ENCODE measurements around the gene CCNT2.
"Not testable (repeated sequence)": the region's sequence is repeated elsewhere in the genome, so short reads cannot be mapped to it uniquely, and the experiment has no call there.

CCNT2 gene

DNA sequence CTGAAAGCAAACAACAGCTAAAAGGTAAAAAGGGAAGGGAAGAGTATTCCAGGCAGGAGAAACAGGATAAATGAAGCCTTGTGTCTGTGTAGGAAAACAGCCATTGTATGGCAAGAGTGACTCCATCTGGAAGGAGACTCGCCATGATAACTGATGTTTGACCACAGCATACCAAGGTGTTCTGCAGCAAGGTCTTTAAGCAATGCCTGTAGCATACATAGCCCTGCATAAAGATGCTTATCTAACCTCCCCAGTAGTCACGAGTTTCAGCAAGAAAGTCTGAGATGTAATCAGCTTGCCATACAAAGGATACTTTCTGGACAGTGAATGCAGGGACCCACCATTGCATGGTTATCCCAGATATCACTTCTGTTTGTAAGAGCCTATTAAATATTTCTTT is 11.9 kb upstream of the CCNT2 start:
- Mint-ChIP-seq H3K9me3 (peaks cover 7% of the 10 kb centered on the region), H3K4me1 (ENCODE audit: low read depth) (peaks cover 12% of the 10 kb centered on the region), H3K36me3 (ENCODE audit: low read depth) (no peaks in the 10 kb centered on the region), H3K4me3 (no peak overlapping the region), H3K27ac (no peak overlapping the region), H3K27me3 (ENCODE audit: low read depth) (peaks cover 15% of the 10 kb centered on the region)
- DNase-seq (ENCODE audit: low spot score) = no peak

DNA sequence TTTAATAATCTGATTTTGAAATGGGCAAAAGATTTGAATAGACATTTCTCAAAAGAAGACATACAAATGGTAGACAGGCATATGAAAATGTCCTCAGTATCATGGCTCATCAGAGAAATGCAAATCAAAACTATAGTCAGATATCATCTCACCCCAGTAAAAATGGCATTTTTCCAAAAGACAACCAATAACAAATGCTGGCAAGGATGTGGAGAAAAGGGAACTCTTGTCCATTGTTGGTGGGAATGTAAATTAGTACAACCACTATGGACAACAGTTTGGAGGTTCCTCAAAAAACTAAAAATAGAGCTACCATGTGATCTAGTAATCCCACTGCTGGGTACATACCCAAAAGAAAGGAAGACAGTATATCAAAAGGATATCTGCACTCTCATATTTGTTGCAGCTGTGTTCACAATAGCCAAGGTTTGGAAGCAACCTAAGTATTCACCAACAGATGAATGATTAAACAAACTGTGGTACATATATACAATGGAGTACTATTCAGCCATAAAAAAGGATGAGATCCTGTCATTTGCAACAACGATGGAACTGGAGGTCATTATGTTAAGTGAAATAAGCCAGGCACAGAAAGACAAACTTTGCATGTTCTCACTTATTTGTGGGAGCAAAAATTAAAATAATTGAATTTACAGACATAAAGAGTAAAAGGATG is 11.0 kb upstream of the CCNT2 start:
- H3K4me3 Mint-ChIP-seq; H3K36me3 Mint-ChIP-seq (ENCODE audit: low read depth); H3K27ac Mint-ChIP-seq; DNase-seq (ENCODE audit: low spot score): not testable (repeated sequence)
- Mint-ChIP-seq H3K4me1 (ENCODE audit: low read depth) (peaks cover 15% of the 10 kb centered on the region), H3K27me3 (ENCODE audit: low read depth) (peaks cover 18% of the 10 kb centered on the region), H3K9me3 (peaks cover 12% of the 10 kb centered on the region)

DNA sequence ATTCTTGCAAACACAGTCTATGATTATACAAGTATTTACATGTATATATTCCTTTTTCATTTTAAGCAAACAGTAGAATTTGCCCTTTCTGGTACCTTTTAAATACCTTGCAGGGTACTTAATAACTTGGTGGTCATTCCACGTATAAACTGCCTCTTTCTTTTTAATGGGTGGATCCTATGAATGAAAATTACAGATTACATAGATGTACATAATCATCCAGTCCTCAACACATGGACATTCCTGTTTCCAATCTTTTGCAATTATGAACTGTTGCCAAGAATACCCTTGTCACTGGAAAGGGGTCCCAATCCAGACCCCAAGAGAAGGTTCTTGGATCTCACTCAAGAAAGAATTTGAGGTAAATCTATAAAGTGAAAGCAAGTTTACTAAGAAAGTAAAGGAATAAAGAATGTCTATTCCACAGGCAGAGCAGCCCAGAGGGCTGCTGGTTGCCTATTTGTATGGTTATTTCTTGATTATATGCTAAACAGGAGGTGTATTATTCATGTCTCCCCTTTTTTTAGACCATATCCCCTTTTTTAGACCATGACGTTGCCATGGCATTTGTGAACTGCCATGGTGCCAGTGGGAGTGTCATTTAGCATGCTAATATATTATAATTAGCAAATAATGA is 7.7 kb upstream of the CCNT2 start:
- peaks cover 26% of the 10 kb centered on the region for H3K9me3 Mint-ChIP-seq
- H3K36me3 Mint-ChIP-seq (ENCODE audit: low read depth) = peaks cover 7% of the 10 kb centered on the region
- H3K4me1 Mint-ChIP-seq (ENCODE audit: low read depth) = peaks cover 15% of the 10 kb centered on the region
- H3K27me3 Mint-ChIP-seq (ENCODE audit: low read depth) = peaks cover 29% of the 10 kb centered on the region
- DNase-seq (ENCODE audit: low spot score) = no peak
- H3K4me3 Mint-ChIP-seq = no peak overlapping the region
- no peak overlapping the region for H3K27ac Mint-ChIP-seq

DNA sequence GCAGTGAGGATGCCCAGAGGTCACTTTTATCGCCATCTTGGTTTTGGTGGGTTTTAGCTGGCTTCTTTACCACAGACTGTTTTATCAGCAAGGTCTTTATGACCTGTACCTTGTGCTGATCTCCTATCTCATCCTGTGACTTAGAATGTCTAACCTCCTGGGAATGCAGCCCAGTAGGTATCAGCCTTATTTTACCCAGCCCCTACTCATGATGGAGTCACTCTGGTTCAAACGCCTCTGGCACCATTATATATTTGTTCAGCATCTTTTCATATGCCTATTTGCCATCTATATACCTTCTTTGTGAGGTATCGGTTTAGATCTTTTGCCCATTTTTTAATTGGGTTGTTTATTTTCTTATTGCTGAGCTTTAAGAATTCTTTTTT is 7.2 kb upstream of the CCNT2 start:
- Mint-ChIP-seq H3K4me1 (ENCODE audit: low read depth) (peaks cover 12% of the 10 kb centered on the region), H3K4me3 (no peak overlapping the region), H3K9me3 (peaks cover 26% of the 10 kb centered on the region), H3K27ac (no peak overlapping the region), H3K36me3 (ENCODE audit: low read depth) (peaks cover 7% of the 10 kb centered on the region), H3K27me3 (ENCODE audit: low read depth) (peaks cover 29% of the 10 kb centered on the region)
- DNase-seq (ENCODE audit: low spot score) = no peak

DNA sequence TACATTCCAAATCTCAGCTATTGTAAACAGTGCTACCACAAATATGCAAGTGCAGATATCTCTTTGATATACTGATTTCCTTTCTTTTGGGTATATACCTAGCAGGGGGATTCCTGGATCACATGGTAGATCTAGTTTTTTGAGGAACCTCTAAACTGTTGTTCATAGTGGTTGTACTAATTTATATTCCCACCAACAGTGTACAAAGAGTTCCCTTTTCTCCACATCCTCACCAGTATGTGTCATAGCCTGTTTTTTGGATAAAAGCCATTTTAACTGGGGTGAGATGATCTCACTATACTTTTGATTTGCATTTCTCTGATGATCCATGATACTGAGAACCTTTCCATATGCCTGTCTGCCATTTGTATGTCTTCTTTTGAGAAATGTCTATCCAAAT is 6.3 kb upstream of the CCNT2 start:
- H3K27me3 Mint-ChIP-seq (ENCODE audit: low read depth) = peaks cover 29% of the 10 kb centered on the region

DNA sequence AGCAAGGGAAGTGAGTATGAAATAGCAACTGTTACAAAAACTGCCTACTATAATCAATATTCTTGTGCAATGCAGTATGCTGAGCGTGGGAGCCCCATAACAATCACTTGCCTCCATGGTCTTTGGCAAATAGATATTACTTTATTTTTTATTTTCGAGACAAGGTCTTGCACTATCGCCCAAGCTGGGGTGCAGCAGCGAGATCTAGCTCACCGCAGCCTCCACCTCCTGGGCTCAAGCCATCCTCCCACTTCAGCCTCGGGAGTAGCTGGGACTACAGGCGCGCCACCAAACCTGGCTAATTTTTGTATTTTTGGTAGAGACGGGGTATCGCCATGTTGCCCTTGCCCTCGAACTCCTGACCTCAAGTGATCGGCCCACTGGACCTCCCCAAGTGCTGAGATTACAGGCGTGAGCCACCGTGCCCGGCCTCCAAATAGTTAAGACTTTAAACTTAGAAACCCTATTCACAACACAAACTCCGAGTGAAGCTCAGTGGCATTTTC is 1.2 kb upstream of the CCNT2 start:
- H3K9me3 Mint-ChIP-seq = peaks cover 15% of the 10 kb centered on the region
- DNase-seq (ENCODE audit: low spot score) = peak; percentile 17
- H3K27ac Mint-ChIP-seq = peak overlapping the region; percentile 98
- peaks cover 26% of the 10 kb centered on the region for H3K36me3 Mint-ChIP-seq (ENCODE audit: low read depth)
- peaks cover 23% of the 10 kb centered on the region for H3K27me3 Mint-ChIP-seq (ENCODE audit: low read depth)
- H3K4me1 Mint-ChIP-seq (ENCODE audit: low read depth) = peaks cover 12% of the 10 kb centered on the region
- H3K4me3 Mint-ChIP-seq = peak overlapping the region; percentile 97

More for the DNA sequence above, 6.3 kb upstream of the CCNT2 start:
- no peak for DNase-seq (ENCODE audit: low spot score)
- Mint-ChIP-seq H3K36me3 (ENCODE audit: low read depth) (peaks cover 7% of the 10 kb centered on the region), H3K4me1 (ENCODE audit: low read depth) (peaks cover 12% of the 10 kb centered on the region), H3K27ac (no peak overlapping the region), H3K4me3 (no peak overlapping the region), H3K9me3 (peaks cover 25% of the 10 kb centered on the region)

DNA sequence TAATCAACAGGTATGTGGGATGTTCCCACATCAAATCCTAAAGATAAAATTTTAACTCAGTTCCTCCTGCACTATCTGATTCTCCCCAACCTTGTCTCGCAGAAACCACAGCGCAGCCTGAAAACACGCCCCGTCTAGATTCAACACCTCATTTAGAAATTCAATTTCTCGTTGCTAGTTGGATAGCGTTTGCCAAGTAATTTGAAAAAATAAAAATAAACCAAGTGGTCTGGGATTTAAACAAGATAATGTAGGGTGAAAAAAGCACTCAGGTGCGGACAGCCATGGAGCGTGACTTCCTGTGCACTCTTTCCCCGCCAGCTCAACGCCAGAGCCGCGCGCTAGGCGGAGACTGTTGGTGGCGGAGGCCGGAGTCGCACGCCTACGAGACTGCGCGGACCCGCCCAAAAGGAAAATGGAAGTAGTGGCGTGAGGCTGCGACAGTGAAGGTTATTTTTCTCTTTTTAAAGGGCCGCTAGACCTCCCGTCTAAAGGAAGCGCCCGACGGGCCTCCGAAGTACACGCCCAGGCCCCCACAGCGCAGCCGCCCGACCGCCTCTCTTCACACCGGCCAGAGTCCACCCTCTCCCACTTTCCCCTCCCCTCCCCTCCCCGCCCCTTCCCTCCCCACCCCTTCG is 615 bp upstream of the CCNT2 start:
- peaks cover 15% of the 10 kb centered on the region for H3K4me1 Mint-ChIP-seq (ENCODE audit: low read depth)

DNA sequence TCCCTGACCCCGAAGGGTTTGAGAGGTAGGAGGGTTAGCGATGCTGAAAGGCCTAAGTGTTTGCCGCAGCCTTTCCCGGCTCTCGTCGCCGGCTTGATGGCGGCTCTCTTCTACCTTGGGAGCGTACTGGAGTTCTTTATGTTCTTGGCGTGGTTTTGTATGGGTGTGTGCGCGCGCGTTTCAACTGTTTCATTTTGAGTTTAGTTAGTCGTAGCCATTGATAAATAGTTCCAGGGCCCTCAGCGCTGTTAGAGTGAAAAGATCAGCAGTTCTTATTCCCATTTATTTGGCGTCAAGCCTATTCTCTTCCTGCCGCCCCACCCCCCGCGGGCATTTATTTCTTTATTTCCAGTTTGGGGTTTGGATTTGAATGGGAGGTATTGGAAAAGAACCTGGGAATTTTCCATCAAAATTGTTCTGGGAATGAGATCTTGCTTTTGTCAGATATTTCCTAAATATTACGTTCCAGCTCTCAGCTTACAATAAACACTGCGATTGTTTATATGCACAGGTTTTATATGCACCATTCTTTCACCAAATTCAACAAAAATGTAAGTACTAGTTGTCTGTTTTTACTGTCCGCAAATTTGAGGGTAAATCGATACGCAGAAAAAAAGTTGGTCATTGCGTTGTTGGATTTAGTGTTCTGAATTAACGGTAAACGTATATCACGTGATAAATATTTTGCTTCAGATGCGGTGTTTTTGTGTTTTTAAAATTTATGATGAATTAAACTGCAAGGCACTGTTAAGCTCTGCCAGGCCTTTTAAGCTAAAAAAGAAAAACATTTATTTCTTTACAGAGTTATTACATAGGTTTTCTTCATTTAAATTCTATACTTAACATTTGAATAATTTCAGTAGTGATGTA is 954 bp downstream of the CCNT2 start:
- H3K4me1 Mint-ChIP-seq (ENCODE audit: low read depth) = peaks cover 22% of the 10 kb centered on the region
- H3K4me3 Mint-ChIP-seq = peak overlapping the region; percentile 97
- H3K27me3 Mint-ChIP-seq (ENCODE audit: low read depth) = peaks cover 6% of the 10 kb centered on the region
- H3K27ac Mint-ChIP-seq = peak overlapping the region; percentile 98
- peak; percentile 60 for DNase-seq (ENCODE audit: low spot score)
- H3K36me3 Mint-ChIP-seq (ENCODE audit: low read depth) = peaks cover 35% of the 10 kb centered on the region
- peaks cover 2% of the 10 kb centered on the region for H3K9me3 Mint-ChIP-seq

More for the DNA sequence above, 615 bp upstream of the CCNT2 start:
- peak; percentile 91 for DNase-seq (ENCODE audit: low spot score)
- H3K4me3 Mint-ChIP-seq = peak overlapping the region; percentile 97
- peaks cover 14% of the 10 kb centered on the region for H3K9me3 Mint-ChIP-seq
- peaks cover 19% of the 10 kb centered on the region for H3K27me3 Mint-ChIP-seq (ENCODE audit: low read depth)
- H3K36me3 Mint-ChIP-seq (ENCODE audit: low read depth) = peaks cover 29% of the 10 kb centered on the region
- peak overlapping the region; percentile 98 for H3K27ac Mint-ChIP-seq

DNA sequence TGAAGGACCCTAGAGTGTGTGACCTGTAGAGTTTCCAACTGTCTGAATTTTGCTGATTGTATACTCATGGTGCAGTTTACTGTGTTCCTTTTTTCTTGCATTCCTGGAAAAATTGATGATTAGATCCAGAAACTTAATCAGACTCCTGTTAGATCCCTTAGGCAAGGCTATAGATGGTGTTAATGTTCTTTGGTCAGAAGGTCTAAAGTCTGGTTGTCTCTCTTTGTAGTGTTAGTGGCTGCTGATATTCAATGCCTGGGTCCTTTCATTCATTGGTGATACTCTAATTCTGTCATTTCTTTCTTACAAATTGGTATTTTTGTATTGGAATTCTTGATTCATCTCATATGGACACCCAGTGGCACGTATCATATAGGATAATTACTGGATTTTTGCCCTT is 6.3 kb downstream of the CCNT2 start:
- H3K27me3 Mint-ChIP-seq (ENCODE audit: low read depth) = no peaks in the 10 kb centered on the region
- no peak for DNase-seq (ENCODE audit: low spot score)
- H3K36me3 Mint-ChIP-seq (ENCODE audit: low read depth) = peaks cover 33% of the 10 kb centered on the region
- H3K9me3 Mint-ChIP-seq = no peaks in the 10 kb centered on the region
- H3K4me3 Mint-ChIP-seq = no peak overlapping the region
- H3K27ac Mint-ChIP-seq = no peak overlapping the region
- peaks cover 33% of the 10 kb centered on the region for H3K4me1 Mint-ChIP-seq (ENCODE audit: low read depth)

DNA sequence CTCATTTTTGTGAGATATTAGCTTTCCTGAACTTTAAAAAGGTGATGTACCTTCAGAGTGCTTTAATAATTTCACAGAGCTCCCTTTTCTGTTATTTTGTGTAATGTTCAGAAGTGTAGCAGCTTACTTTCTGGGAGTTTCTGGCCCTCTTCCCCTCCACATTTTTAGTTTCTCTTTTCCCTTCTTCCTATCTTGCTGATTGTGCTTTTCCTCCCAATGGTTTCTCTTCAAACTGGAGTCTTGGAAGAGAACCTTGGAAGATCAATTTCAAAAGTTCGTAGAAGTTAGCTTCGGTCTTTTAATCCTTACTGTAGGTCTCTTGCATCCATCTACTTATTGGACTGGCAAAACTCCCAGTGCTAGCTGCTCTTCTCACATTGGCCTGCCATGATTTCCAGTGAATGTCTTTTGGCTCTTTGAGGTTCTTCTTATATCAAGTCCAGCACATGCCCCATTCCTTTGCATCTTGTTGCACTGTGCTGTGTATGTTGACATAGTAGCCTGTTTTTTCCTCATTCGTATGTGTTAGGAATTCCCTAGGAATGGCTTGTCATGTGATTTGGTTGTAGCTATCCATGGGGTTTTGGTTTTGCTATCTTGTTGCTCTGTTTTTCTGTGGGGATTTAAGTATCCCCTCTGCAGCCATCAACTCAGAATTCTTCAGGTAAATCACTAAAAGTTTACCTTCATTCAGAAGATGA is 7.8 kb downstream of the CCNT2 start:
- H3K27me3 Mint-ChIP-seq (ENCODE audit: low read depth) = no peaks in the 10 kb centered on the region
- DNase-seq (ENCODE audit: low spot score) = no peak
- H3K27ac Mint-ChIP-seq = no peak overlapping the region
- no peak overlapping the region for H3K4me3 Mint-ChIP-seq
- H3K36me3 Mint-ChIP-seq (ENCODE audit: low read depth) = peaks cover 37% of the 10 kb centered on the region
- H3K4me1 Mint-ChIP-seq (ENCODE audit: low read depth) = peaks cover 33% of the 10 kb centered on the region
- no peaks in the 10 kb centered on the region for H3K9me3 Mint-ChIP-seq

DNA sequence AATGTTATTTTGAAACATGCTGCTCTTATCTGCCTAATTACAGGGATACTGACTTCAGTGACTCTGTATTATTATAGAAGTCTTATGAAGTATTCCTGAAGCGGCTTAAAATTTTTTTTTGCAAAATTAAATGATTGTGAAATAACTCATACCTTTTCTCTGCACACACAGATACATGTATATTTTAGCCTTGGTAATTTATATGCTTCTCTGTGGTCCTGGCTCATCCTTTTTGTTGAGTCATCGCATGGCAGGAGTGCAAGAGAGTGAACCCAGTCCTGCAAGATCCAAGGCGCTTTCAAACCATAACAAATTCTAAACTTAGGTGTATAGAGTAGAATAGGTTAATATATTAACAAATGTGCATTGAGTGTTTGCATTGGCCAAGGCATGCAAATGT is 8.6 kb downstream of the CCNT2 start:
- no peaks in the 10 kb centered on the region for H3K9me3 Mint-ChIP-seq
- no peak overlapping the region for H3K4me3 Mint-ChIP-seq
- H3K4me1 Mint-ChIP-seq (ENCODE audit: low read depth) = peaks cover 32% of the 10 kb centered on the region
- peaks cover 39% of the 10 kb centered on the region for H3K36me3 Mint-ChIP-seq (ENCODE audit: low read depth)
- DNase-seq (ENCODE audit: low spot score) = no peak
- H3K27ac Mint-ChIP-seq = no peak overlapping the region
- H3K27me3 Mint-ChIP-seq (ENCODE audit: low read depth) = no peaks in the 10 kb centered on the region

DNA sequence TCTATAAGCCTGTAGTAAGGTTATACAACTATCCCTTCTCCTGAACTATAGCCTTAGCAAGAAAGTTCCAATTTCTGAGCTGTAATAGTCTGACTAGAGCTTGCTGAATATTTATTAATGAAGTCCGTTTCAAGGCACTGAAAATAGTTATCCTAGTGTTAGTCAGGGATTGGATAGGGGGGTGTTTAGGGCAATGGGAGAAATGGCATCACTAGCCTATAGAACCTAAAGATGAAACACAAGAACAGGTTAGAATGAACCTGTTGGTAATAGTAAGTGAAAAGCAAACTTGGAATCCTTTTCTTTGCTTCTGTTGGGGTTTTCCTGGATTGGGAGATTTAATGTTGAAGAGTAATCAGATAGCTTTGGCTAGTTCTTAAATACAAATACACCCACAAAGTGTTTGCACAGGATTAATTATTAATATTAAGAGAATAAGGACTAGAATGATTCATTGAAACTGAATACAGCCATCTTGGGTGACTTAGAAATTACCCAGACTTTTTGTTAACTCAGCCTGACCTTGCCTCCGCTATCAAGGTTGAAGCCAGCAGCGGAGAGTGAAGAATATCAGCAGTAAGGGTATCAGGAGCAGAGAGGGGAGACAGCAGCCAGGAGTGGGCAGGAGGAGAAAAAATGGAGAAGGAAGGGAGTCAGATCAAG is 14.4 kb downstream of the CCNT2 start:
- H3K36me3 Mint-ChIP-seq (ENCODE audit: low read depth) = peaks cover 29% of the 10 kb centered on the region
- DNase-seq (ENCODE audit: low spot score) = no peak
- H3K9me3 Mint-ChIP-seq = no peaks in the 10 kb centered on the region
- H3K4me3 Mint-ChIP-seq = no peak overlapping the region
- H3K4me1 Mint-ChIP-seq (ENCODE audit: low read depth) = peaks cover 31% of the 10 kb centered on the region
- no peaks in the 10 kb centered on the region for H3K27me3 Mint-ChIP-seq (ENCODE audit: low read depth)
- H3K27ac Mint-ChIP-seq = no peak overlapping the region

DNA sequence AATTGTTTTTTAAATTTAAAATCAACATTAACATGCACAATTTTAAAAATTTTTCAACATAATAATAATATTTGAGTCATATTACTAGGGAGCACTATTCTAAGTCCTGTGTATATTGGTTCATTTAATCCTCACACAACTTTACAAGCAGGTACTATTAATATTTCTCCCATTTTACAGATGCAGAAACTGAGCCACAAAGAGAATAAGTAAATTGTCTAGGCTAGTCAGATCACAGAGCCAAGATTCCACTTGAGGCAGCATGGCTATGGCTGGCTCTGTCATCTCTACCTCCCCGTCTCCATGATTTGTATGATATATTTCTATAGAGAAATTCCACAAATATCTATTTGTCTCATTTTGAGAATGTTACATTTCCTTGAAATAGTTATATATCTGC is 15.1 kb downstream of the CCNT2 start:
- peaks cover 34% of the 10 kb centered on the region for H3K36me3 Mint-ChIP-seq (ENCODE audit: low read depth)
- no peak overlapping the region for H3K27ac Mint-ChIP-seq
- H3K4me1 Mint-ChIP-seq (ENCODE audit: low read depth) = peaks cover 32% of the 10 kb centered on the region
- no peaks in the 10 kb centered on the region for H3K27me3 Mint-ChIP-seq (ENCODE audit: low read depth)
- H3K4me3 Mint-ChIP-seq = no peak overlapping the region
- no peaks in the 10 kb centered on the region for H3K9me3 Mint-ChIP-seq
- no peak for DNase-seq (ENCODE audit: low spot score)
